GM11168 (cell line): ENCODE results near the gene BIRC5.
"Not testable (repeated sequence)": the region's sequence is repeated elsewhere in the genome, so short reads cannot be mapped to it uniquely, and the experiment has no call there.

Experiments
- in situ Hi-C: fragments of 300-500 bp; cut with MboI; formaldehyde crosslinking; loops from one replicate; pipeline ENCODE4 v1.12.0; 2022; ENCODE audit warnings: low sequenced_read_pairs; ENCODE audit not compliant: unreplicated experiment

BIRC5 gene

GRCh38 chr17:78237401-78238012 is 23.5 kb downstream of the BIRC5 start:
- in situ Hi-C loops = no loop called here

GRCh38 chr17:78238823-78239488 is 24.9 kb downstream of the BIRC5 start:
- in situ Hi-C loops = no loop called here

GRCh38 chr17:78239489-78239931 is 25.5 kb downstream of the BIRC5 start:
- in situ Hi-C loops = no loop called here

GRCh38 chr17:78240012-78240655 is 26.1 kb downstream of the BIRC5 start:
- in situ Hi-C loops = no loop called here

DNA sequence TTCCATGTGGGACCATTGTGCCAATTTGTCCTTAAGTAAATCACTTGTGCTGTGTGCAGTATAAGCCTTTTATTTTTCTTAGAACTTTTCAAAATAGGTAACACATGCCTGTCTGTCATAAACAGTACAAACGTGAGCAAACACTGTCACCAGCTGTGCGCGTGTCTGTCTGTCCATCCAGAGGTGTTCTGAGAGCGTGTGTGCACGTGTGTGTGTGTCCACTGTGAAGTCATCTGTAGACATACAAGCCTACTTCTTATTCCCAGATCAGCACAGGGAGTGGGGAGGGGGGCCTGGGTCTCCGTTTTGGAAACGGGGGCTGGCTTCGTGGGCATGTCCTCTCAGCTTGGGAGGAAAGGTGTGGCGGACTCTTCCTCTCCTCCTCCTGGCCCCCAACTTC is 26.8 kb downstream of the BIRC5 start:
- in situ Hi-C loops = no loop called here

DNA sequence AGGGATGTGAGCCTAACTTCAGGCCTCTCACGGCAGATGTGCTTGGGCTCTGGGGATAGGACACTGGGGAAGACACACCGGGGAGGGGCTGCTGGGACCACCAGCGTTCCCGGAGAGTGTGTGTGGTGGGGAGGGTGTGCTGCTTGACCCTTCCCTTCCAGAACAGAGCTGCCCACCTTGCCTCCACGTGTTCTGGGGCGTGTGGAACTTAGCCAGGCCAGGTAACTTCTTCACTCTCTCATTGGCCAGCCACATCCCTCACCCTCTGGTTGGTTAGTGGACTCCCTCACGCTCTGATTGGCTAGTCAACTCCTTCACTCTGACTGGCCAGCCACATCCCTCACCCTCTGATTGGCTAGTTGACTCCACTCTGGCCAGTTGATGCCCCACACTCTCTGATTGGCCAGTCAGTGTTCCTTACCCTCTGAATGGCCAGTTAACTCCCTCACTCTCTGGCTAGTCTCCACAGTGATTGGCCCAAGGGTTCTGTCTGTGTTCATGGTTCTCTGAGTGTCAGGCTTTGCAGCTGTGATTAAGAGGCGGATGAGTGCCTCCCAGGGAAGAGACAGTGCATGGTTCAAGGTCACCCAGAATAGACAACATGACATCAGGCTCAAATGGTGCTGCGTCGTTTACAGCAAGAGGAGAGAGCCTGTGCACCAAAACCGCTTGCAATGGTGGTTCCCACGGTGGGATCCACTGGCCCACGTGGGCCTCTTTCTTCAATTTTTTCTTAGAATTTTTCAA is 27.4 kb downstream of the BIRC5 start:
- in situ Hi-C loops = no loop called here

DNA sequence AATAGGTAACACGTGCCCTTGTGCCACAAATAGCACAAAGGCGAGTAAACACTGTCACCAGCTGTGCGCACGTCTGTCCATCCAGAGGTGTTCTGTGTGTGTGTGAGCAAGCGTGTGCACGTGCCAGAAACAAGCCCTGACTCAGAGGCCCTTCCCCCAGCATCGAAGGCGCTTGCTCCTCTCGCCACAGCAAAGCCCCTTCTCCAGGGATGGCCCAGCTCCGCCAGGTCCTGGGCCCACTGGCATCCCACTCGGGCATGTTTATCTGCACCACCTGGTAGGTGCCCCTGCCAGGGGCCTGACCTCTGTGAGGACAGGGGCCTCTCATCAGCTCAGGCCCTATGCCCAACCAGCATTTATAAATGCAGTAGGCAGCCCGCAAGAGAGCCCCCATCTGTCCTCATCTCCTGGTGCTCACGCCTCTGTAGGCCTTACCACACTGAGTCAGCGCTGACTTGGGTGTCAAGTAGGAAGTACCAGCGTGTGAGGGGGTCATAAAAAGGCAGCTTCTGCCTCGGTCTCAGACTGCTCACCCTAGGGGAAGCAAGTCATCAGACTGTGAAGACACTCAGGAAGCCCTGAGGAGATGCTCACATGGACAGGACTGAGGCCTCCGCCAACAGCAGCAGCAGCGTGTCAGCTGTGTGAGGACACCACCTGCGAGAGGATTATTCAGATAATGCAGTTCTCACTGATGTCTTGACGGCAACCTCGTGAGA is 28.1 kb downstream of the BIRC5 start:
- in situ Hi-C loops = no loop called here

DNA sequence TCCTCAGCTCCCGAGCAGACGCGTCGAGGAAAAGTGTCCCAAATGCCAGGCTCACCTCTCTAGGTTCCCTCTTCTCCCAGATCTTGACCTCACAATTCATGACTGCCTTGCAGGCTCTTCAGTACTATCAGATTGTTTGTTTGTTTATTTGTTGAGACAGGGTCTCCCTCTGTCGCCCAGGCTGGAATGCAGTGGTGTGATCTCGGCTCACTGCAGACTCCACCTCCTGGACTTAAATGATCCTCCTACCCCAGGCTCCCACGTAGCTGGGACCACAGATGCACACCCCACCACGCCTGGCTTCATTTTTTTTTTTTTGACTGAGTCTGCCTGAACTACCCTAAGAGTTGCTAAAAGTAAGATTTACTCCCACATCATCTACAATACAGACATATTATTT is 33.3 kb downstream of the BIRC5 start:
- in situ Hi-C loops = no loop called here

DNA sequence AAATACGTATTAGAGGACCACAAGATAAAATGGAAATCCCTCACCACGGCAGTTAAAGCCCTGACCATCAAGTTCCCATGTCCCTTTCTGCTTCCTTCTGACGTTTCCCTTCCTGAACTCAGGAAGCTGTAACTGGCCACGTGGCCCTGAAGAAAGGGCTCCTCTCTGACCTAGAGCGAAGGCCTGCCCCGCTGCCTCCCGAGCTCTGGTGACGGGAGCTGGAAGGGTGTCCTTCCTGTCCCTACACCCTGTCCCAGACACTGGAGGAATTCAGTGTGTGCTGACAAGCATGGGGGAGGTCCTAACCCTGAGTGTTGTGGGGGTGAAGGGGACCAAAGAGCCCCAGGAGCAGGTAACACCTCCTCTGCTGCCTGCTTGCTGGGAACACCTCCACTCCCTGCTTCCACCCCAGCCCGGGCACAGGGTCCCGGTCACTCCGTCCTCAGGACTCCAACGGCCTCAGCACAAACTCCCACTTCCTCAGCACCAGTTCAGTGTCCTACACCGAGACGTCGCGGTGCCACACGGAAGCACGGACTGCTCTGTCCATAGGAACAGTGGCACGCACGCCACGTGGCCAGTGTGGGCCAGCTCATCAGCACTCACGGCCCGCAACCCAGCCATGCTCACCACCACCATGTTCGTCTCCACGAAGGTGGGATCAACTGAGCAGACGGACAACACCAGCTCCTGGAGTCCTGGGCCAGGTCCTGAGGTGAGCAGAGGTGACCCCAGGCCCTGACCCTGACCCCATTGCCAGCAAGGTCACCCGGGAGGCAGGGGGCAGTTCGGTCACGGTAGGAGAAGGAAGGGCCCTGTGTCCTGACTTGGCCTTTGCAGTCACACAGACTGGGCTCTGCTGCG is 34.2 kb downstream of the BIRC5 start:
- in situ Hi-C loops = no loop called here

- in situ Hi-C loops = no loop called here
These were observed 35.2 kb downstream of the BIRC5 start for GRCh38 chr17:78249074-78249817.

DNA sequence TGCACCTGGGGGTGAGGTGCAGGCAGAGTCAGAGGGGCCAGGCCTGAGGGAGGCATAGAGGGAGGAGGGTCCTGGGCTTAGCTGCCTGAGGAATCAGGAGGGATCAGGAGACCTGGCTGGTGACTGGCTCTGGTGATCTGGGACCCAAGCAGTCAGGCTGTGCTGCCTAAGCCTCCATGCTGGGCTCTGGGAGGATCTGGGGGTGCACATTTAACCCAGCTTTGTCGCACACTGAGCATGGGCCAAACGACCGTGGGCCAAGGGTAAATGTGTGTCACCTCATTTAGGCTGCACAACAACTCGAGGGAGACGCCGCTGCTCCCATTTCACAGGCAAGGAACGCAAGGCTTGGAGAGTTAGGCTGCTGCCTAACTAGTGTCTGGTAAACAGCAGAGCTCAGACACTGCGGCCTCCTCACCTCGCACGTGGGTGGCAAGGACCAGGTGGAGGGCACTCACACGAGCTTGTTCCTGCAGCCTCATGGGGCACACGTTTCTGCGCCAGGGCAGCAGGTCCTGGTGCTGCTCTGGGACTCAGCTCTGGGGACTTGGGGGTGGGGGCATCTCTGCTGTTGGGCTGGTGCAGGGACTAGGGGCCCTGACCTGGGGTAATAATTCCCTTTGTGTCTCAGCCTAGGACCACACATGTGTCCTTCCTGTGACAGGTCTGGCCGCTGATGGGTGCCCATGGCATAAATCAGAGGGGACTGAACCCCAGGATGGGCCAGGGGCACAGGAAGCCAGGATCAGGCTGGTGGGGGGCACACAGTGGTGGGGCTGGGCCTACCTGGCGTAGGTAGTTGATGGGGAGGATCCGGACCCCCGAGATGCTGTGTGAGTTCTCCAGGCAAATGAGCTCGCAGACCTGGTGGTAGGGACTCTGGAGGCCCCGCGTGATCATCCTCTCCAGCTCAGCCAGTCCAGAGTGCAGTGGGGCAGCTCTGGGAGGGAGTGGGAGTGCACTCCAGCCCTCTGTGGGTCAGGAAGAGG is 36.1 kb downstream of the BIRC5 start:
- in situ Hi-C loops = no loop called here

GRCh38 chr17:78250891-78251772 is 37.1 kb downstream of the BIRC5 start:
- in situ Hi-C loops = no loop called here

DNA sequence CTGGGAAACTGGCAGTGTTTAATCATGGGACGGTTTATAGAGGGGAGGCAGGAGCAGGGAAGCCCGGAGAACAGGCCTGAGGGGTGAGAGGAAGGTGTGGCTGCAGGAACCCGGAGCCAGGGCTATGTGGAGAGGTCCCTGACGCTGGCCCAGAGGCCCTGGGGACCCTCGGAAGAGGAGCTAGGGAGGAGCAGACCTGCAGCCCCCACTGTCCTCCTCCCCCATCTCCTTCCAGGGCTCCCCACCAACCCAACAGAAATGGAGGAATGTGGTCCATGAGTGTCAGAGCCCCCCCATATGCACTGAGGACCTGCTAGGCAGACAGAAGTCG is 37.7 kb downstream of the BIRC5 start:
- in situ Hi-C loops = no loop called here

GRCh38 chr17:78252111-78252634 is 38.1 kb downstream of the BIRC5 start:
- in situ Hi-C loops = no loop called here

- in situ Hi-C loops = no loop called here
These were observed 38.9 kb downstream of the BIRC5 start for GRCh38 chr17:78252701-78253635.

GRCh38 chr17:78253636-78253945 is 39.5 kb downstream of the BIRC5 start:
- in situ Hi-C loops = not testable (repeated sequence)
